Activated T-cell treated with anti-CD3 and anti-CD28 coated beads for 1 hour (primary cell): ENCODE data around the gene SHBG.
A peak's percentile ranks its signal among the peaks of the same experiment; 100 is the strongest.
"Not testable (repeated sequence)": the region's sequence is repeated elsewhere in the genome, so short reads cannot be mapped to it uniquely, and the experiment has no call there.

ENCODE experiments used
- DNase-seq: peaks from one replicate; pipeline ENCODE4 v3.0.0-alpha.2; 2020; ENCODE audit warnings: low read depth

SHBG gene

GRCh38 chr17:7612294-7612640 lies 17.7 kb upstream of the SHBG start:
- DNase-seq: no peak

GRCh38 chr17:7613769-7614424 lies 16.0 kb upstream of the SHBG start:
- DNase-seq: no peak

GRCh38 chr17:7614425-7615264 lies 15.3 kb upstream of the SHBG start, which contains the start of gene FXR2:
Gene FXR2, minus strand, starts transcription at chr17:7614897. Its CDS starts 365 bp downstream, at chr17:7614532.
- DNase-seq: peak; percentile 95

- no peak for DNase-seq
Observed at GRCh38 chr17:7615265-7615747, 14.6 kb upstream of the SHBG start.

GRCh38 chr17:7618608-7619007 lies 11.3 kb upstream of the SHBG start:
- no peak for DNase-seq

- no peak for DNase-seq
Observed at GRCh38 chr17:7620835-7621234, 9.1 kb upstream of the SHBG start.

- no peak for DNase-seq
Observed at GRCh38 chr17:7623661-7624060, 6.3 kb upstream of the SHBG start.

- not testable (repeated sequence) for DNase-seq
Observed at GRCh38 chr17:7625749-7626148, 4.2 kb upstream of the SHBG start.

- no peak for DNase-seq
Observed at GRCh38 chr17:7626307-7626706, 3.6 kb upstream of the SHBG start.

GRCh38 chr17:7626956-7627249 lies 3.0 kb upstream of the SHBG start:
- DNase-seq: no peak

- DNase-seq: peak; percentile 75
Observed at GRCh38 chr17:7627250-7628121, 2.4 kb upstream of the SHBG start, which contains the start of gene SAT2. Gene SAT2, minus strand, starts transcription at chr17:7627821. Its CDS starts 186 bp downstream, at chr17:7627635.

- no peak for DNase-seq
Observed at GRCh38 chr17:7631398-7632380, 1.8 kb downstream of the SHBG start.

GRCh38 chr17:7632492-7632894 lies 2.6 kb downstream of the SHBG start:
- DNase-seq: no peak

GRCh38 chr17:7633093-7633492 lies 3.2 kb downstream of the SHBG start:
- DNase-seq: no peak

- no peak for DNase-seq
Observed at GRCh38 chr17:7634384-7634783, 4.4 kb downstream of the SHBG start.

- DNase-seq: no peak
Observed at GRCh38 chr17:7636163-7636562, 6.2 kb downstream of the SHBG start.

- no peak for DNase-seq
Observed at GRCh38 chr17:7640783-7641182, 10.8 kb downstream of the SHBG start.

- not testable (repeated sequence) for DNase-seq
Observed at GRCh38 chr17:7641635-7642034, 11.7 kb downstream of the SHBG start.

GRCh38 chr17:7644775-7645174 lies 14.8 kb downstream of the SHBG start:
- DNase-seq: no peak

GRCh38 chr17:7646457-7646856 lies 16.5 kb downstream of the SHBG start:
- no peak for DNase-seq

- DNase-seq: no peak
Observed at GRCh38 chr17:7647018-7647417, 17.1 kb downstream of the SHBG start.
